IMR-90 (cell line): ENCODE results near the gene TARDBP. TPM values are rescaled to one million over a fixed set of nuclear protein-coding genes. Genes with fewer than 3 reads are reported as not detected.
"Not testable (repeated sequence)": the region's sequence is repeated elsewhere in the genome, so short reads cannot be mapped to it uniquely, and the experiment has no call there.

ENCODE experiments used
- ATAC-seq: fragments of 200-7000 bp; cut with Tn5 transposase; 2 replicates; pipeline ENCODE4 v1.9.1; 2020; ENCODE audit warnings: low read depth, mild to moderate bottlenecking, moderate library complexity
- BruUV-seq: library from RNA; stranded (reverse); fragments of 400-500 nt; replicated peaks from 2 replicates; lab custom pipeline; 2021; lab: Mats Ljungman, UMichigan
- CTCF ChIA-PET: fragments of 300-600 bp; formaldehyde crosslinking; extraction: SDS; loops from one replicate; lab custom pipeline; 2021; ENCODE audit warnings: antibody characterized with exemption; lab: Yijun Ruan, JAX
- POLR2A ChIA-PET: fragments of 300-600 bp; sonication (Branson Sonifier 250); formaldehyde crosslinking; loops from one replicate; lab custom pipeline; 2022; ENCODE audit warnings: antibody characterized with exemption; ENCODE audit not compliant: unreplicated experiment; lab: Charles Lee
- DNase-seq: peaks from one replicate; pipeline ENCODE4 v3.0.0; 2013
- H2AFZ ChIP-seq: replicated peaks from 2 replicates; pipeline ENCODE3; 2013; ENCODE audit warnings: low read length, mild to moderate bottlenecking; ENCODE audit not compliant: poor library complexity
- H2AK5ac ChIP-seq: 2 replicates; pipeline ENCODE4 v1.6.1; 2013; ENCODE audit warnings: low read depth, low read length, inconsistent platforms
- H2AK9ac ChIP-seq: replicated peaks from 2 replicates; pipeline ENCODE3; 2013; ENCODE audit warnings: mild to moderate bottlenecking, low read depth, low read length, moderate library complexity; ENCODE audit not compliant: poor library complexity
- H2BK120ac ChIP-seq: 2 replicates; pipeline ENCODE4 v1.6.1; 2013; ENCODE audit warnings: low read depth, low read length, inconsistent platforms
- H2BK15ac ChIP-seq: 3 replicates; pipeline ENCODE4 v1.6.1; 2013; ENCODE audit warnings: low read depth, low read length, inconsistent platforms
- H2BK20ac ChIP-seq: 2 replicates; pipeline ENCODE4 v1.6.1; 2013; ENCODE audit warnings: low read depth, mild to moderate bottlenecking, inconsistent platforms, low read length, moderate library complexity
- H2BK5ac ChIP-seq: 2 replicates; pipeline ENCODE4 v1.6.1; 2013; ENCODE audit warnings: mild to moderate bottlenecking, low read depth, low read length, inconsistent platforms; ENCODE audit not compliant: poor library complexity, severe bottlenecking
- H3K14ac ChIP-seq: replicated peaks from 2 replicates; pipeline ENCODE4 v1.6.1; 2013; ENCODE audit warnings: low read depth, low read length, inconsistent platforms
- H3K18ac ChIP-seq: 2 replicates; pipeline ENCODE4 v1.6.1; 2013; ENCODE audit warnings: low read depth, low read length, control low read depth
- H3K23ac ChIP-seq: 2 replicates; pipeline ENCODE4 v1.6.1; 2013; ENCODE audit warnings: low read depth, low read length, inconsistent platforms
- H3K27ac ChIP-seq: 2 replicates; pipeline ENCODE4 v1.5.1; 2013; ENCODE audit warnings: mild to moderate bottlenecking, control low read depth, low read length; ENCODE audit not compliant: insufficient read depth
- H3K27me3 ChIP-seq: 2 replicates; pipeline ENCODE4 v1.6.1; 2013; ENCODE audit warnings: low read length; ENCODE audit not compliant: control insufficient read depth, insufficient read depth
- H3K36me3 ChIP-seq: 2 replicates; pipeline ENCODE4 v1.6.1; 2013; ENCODE audit warnings: low read length, mixed read lengths; ENCODE audit not compliant: control insufficient read depth, insufficient read depth
- H3K4ac ChIP-seq: 2 replicates; pipeline ENCODE4 v1.6.1; 2013; ENCODE audit warnings: low read depth, low read length, inconsistent platforms
- H3K4me1 ChIP-seq: 2 replicates; pipeline ENCODE4 v1.6.1; 2013; ENCODE audit warnings: low read length, mixed read lengths; ENCODE audit not compliant: control insufficient read depth, insufficient read depth
- H3K4me2 ChIP-seq: 2 replicates; pipeline ENCODE4 v1.6.1; 2013; ENCODE audit warnings: low read depth, mild to moderate bottlenecking, control low read depth, low read length, moderate library complexity
- H3K4me3 ChIP-seq: 2 replicates; pipeline ENCODE4 v1.5.1; 2013; ENCODE audit warnings: low read depth, mild to moderate bottlenecking, control low read depth, low read length, moderate library complexity; ENCODE audit not compliant: insufficient read depth
- H3K56ac ChIP-seq: 2 replicates; pipeline ENCODE4 v1.6.1; 2013; ENCODE audit warnings: low read length, inconsistent platforms; ENCODE audit not compliant: insufficient read depth; ENCODE audit errors: extremely low read depth
- H3K79me1 ChIP-seq, 2 experiments: 2 replicates each; pipeline ENCODE4 v1.6.1; 2013; ENCODE audit warnings: low read length in 2 of 2, inconsistent platforms in 1 of 2, low read depth in 1 of 2
- H3K9ac ChIP-seq: 2 replicates; pipeline ENCODE4 v1.6.1; 2013; ENCODE audit warnings: low read depth, low read length, control low read depth
- H3K9me1 ChIP-seq: 2 replicates; pipeline ENCODE4 v1.6.1; 2013; ENCODE audit warnings: low read length, inconsistent platforms; ENCODE audit not compliant: insufficient read depth
- H3K9me3 ChIP-seq: 2 replicates; pipeline ENCODE4 v1.6.1; 2013; ENCODE audit warnings: low read length; ENCODE audit not compliant: control insufficient read depth, insufficient read depth
- H4K20me1 ChIP-seq: 2 replicates; pipeline ENCODE4 v1.6.1; 2013; ENCODE audit warnings: low read length, inconsistent platforms; ENCODE audit not compliant: insufficient read depth
- H4K5ac ChIP-seq: 2 replicates; pipeline ENCODE4 v1.6.1; 2013; ENCODE audit warnings: mild to moderate bottlenecking, low read depth, low read length, control low read depth
- H4K8ac ChIP-seq, 2 experiments: 2 replicates each; pipeline ENCODE4 v1.6.1; 2013; ENCODE audit warnings: low read depth in 2 of 2, low read length in 2 of 2, control low read depth in 1 of 2, inconsistent platforms in 1 of 2
- H4K91ac ChIP-seq: 2 replicates; pipeline ENCODE4 v1.6.1; 2013; ENCODE audit warnings: low read depth, low read length, inconsistent platforms; ENCODE audit not compliant: insufficient read depth
- MAFK ChIP-seq: IDR thresholded peaks from 2 replicates; pipeline ENCODE4 v1.6.1; 2012; ENCODE audit warnings: low read depth, low read length, improper control_type of control experiment
- WGBS, 2 experiments: methylation state at CpG; one replicate each; pipeline versions ENCODE4 v1.1.5 to v1.1.7; 2013; ENCODE audit warnings: missing lambda C conversion rate in 2 of 2; ENCODE audit not compliant: insufficient read length in 1 of 2; ENCODE audit errors: extremely low coverage in 2 of 2; 5-methylcytosine and 5-hydroxymethylcytosine counted together
- dilution Hi-C: fragments of 300-500 bp; cut with HindIII; formaldehyde crosslinking; loops from one replicate; pipeline ENCODE4 v1.14.3; 2018; ENCODE audit warnings: low sequenced_read_pairs; ENCODE audit not compliant: unreplicated experiment
- in situ Hi-C: fragments of 300-500 bp; cut with MboI; formaldehyde crosslinking; loops from 3 replicates; pipeline ENCODE4 v1.14.3; 2019; ENCODE audit warnings: low sequenced_read_pairs, inconsistent platforms, mixed read lengths
- intact Hi-C: fragments of 100-400 bp; cut with micrococcal nuclease; formaldehyde crosslinking; loops from 2 replicates; pipeline ENCODE4 v1.10.0; 2022
- polyA plus RNA-seq, 3 experiments: library from polyadenylated mRNA; depleted of rRNA; stranded (reverse); fragments of >200 nt; gene quantifications; 2 replicates each; pipeline ENCODE4 v1.2.3, GENCODE V29; 2012; ENCODE audit warnings: low replicate concordance in 1 of 3
- total RNA-seq: library from RNA; depleted of rRNA; stranded (reverse); fragments of >200 nt; gene quantifications from 2 replicates; pipeline ENCODE4 v1.2.3, GENCODE V29; 2012

The TARDBP gene
- total and polyA plus RNA-seq, 2 of the 4 experiments (the other 2 are of a cell fraction): 36.7 to 161 TPM

- H3K4ac ChIP-seq, H4K91ac ChIP-seq, H3K27me3 ChIP-seq, H3K4me3 ChIP-seq, H3K79me1 ChIP-seq, H3K36me3 ChIP-seq, BruUV-seq, dilution Hi-C loops, H3K9me1 ChIP-seq, H3K9ac ChIP-seq, H2AK5ac ChIP-seq, H2BK20ac ChIP-seq, H3K14ac ChIP-seq, H3K23ac ChIP-seq, H3K4me1 ChIP-seq, H4K8ac ChIP-seq, H3K56ac ChIP-seq, H3K9me3 ChIP-seq, ATAC-seq, H2BK5ac ChIP-seq, H2AK9ac ChIP-seq, H2AFZ ChIP-seq, H4K5ac ChIP-seq, DNase-seq, H4K20me1 ChIP-seq, H3K4me2 ChIP-seq, H3K27ac ChIP-seq, H3K18ac ChIP-seq, H2BK120ac ChIP-seq, H2BK15ac ChIP-seq: not testable (repeated sequence)
- WGBS, 2 experiments: 13% methylated on average over 6 of the region's 18 CpGs; no CpG with 5 or more reads in 1 of the 2 experiments
- intact Hi-C loops: loop anchor here (1.0 to 5.0 kb wide), 4 partner anchors 23 to 855 kb away; partner anchors contain the start of gene SRM
- in situ Hi-C loops: loop anchor here (10.0 kb wide), 1 partner anchor 608 kb away; no protein-coding TSS in a partner anchor
- ChIA-PET POLR2A (interaction anchor here (1.0 kb wide), 1 partner anchor 23 kb away, joined by 4 read pairs; the partner anchor contains the start of gene SRM), CTCF (interaction anchor here (0.5 to 2.5 kb wide), 30 partner anchors 9 to 1112 kb away, joined by 3 to 13 read pairs (median 4); partner anchors contain the start of genes EXOSC10, MASP2 and MTOR)
- peak; percentile 55 for TF ChIP-seq MAFK
Measured at GRCh38 chr1:11037019-11037739, 24.7 kb downstream of the TARDBP start.
